Loucy (cell line): ENCODE results near the gene CRB2.

Experiments used
- H2AFZ ChIP-seq: fragments of 200-600 bp; sonication (generic); 2 replicates; pipeline ENCODE4 v1.6.0; 2016; ENCODE audit warnings: antibody characterized with exemption, mild to moderate bottlenecking, low read length, moderate library complexity
- H3F3A ChIP-seq: fragments of 200-600 bp; 2 replicates; pipeline ENCODE4 v1.6.0; 2016; ENCODE audit warnings: antibody characterized with exemption, low read depth, mild to moderate bottlenecking
- H3K27me3 ChIP-seq: fragments of 200-600 bp; sonication (generic); 2 replicates; pipeline ENCODE4 v1.6.1; 2014; ENCODE audit warnings: low read length, mild to moderate bottlenecking; ENCODE audit not compliant: insufficient read depth, poor library complexity, severe bottlenecking
- H3K36me3 ChIP-seq: fragments of 200-600 bp; sonication (generic); 2 replicates; pipeline ENCODE4 v1.6.1; 2016; ENCODE audit warnings: low read length; ENCODE audit not compliant: insufficient read depth
- H3K4me1 ChIP-seq: fragments of 200-600 bp; sonication (generic); 2 replicates; pipeline ENCODE4 v1.5.1; 2014; ENCODE audit warnings: low read length, mild to moderate bottlenecking; ENCODE audit not compliant: insufficient read depth, poor library complexity, severe bottlenecking
- H3K4me2 ChIP-seq: fragments of 200-600 bp; sonication (generic); 2 replicates; pipeline ENCODE4 v1.6.0; 2014; ENCODE audit warnings: antibody characterized with exemption, low read length, low read depth, mild to moderate bottlenecking; ENCODE audit not compliant: poor library complexity, severe bottlenecking
- H3K4me3 ChIP-seq: fragments of 200-600 bp; sonication (generic); 2 replicates; pipeline ENCODE4 v1.5.1; 2014; ENCODE audit warnings: low read length, mild to moderate bottlenecking, mixed read lengths; ENCODE audit not compliant: poor library complexity, severe bottlenecking
- H3K79me2 ChIP-seq: fragments of 200-600 bp; sonication (generic); 2 replicates; pipeline ENCODE4 v1.6.1; 2014; ENCODE audit warnings: low read length; ENCODE audit not compliant: insufficient read depth
- H3K9ac ChIP-seq: fragments of 200-600 bp; sonication (generic); 2 replicates; pipeline ENCODE4 v1.6.0; 2014; ENCODE audit warnings: mild to moderate bottlenecking, low read depth, low read length, moderate library complexity; ENCODE audit not compliant: poor library complexity, severe bottlenecking
- H3K9me2 ChIP-seq: fragments of 200-600 bp; sonication (generic); replicated peaks from 2 replicates; pipeline ENCODE4 v1.6.1; 2016; ENCODE audit warnings: low read depth, low read length, mixed read lengths
- H3K9me3 ChIP-seq: fragments of 200-600 bp; sonication (generic); 2 replicates; pipeline ENCODE4 v1.6.1; 2014; ENCODE audit warnings: mild to moderate bottlenecking, antibody characterized with exemption, low read length, low read depth; ENCODE audit not compliant: insufficient read depth
- H4K20me1 ChIP-seq: fragments of 200-600 bp; sonication (generic); 2 replicates; pipeline ENCODE4 v1.6.0; 2014; ENCODE audit warnings: antibody characterized with exemption, low read length, mild to moderate bottlenecking; ENCODE audit not compliant: insufficient read depth, poor library complexity, severe bottlenecking
- EZH2phosphoT487 ChIP-seq: fragments of 200-600 bp; IDR thresholded peaks from 2 replicates; pipeline ENCODE4 v1.6.1; 2018; ENCODE audit warnings: antibody characterized with exemption, mild to moderate bottlenecking, moderate library complexity, borderline replicate concordance
- TF ChIP-seq, protein P1 (sequence below): fragments of 200-600 bp; sonication (generic); conservative IDR thresholded peaks from 2 replicates; pipeline ENCODE4 v1.5.1; 2014; ENCODE audit warnings: mild to moderate bottlenecking, antibody characterized with exemption, low read length

The CRB2 gene

DNA sequence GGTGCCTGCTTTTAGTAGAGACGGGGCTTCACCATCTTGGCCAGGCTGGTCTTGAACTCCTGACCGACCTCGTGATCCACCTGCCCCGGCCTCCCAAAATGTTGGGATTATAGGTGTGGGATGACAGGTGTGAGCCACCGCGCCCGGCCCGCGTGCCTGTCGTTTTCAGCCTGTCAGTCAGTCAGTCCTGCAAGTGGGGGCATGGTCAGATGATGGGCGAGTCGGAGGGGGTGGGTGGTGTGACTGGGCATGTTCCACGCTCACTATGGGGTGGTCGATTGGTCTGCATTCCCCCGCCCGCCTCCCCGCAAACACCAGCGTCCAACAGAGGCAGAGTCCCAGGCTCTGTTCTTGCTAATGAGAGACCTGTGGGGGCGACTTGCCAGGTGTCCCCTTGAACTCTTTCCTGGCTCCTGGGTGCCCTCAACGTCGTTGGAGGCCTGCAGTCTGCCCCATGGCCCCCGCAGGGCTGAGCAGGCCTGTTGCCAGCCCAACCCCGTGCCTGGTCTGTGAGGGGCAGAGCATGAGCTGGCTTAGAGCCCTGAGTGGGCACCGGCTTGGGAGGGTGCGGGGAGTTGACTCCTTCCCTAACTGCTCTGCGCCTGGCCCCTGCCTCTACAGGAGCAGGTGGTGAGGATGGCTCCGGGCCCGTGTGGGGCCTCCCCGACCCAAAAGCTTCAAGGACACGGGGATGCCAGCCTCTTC, 23.1 kb downstream of the CRB2 start:
- TF ChIP-seq, protein P1, sequence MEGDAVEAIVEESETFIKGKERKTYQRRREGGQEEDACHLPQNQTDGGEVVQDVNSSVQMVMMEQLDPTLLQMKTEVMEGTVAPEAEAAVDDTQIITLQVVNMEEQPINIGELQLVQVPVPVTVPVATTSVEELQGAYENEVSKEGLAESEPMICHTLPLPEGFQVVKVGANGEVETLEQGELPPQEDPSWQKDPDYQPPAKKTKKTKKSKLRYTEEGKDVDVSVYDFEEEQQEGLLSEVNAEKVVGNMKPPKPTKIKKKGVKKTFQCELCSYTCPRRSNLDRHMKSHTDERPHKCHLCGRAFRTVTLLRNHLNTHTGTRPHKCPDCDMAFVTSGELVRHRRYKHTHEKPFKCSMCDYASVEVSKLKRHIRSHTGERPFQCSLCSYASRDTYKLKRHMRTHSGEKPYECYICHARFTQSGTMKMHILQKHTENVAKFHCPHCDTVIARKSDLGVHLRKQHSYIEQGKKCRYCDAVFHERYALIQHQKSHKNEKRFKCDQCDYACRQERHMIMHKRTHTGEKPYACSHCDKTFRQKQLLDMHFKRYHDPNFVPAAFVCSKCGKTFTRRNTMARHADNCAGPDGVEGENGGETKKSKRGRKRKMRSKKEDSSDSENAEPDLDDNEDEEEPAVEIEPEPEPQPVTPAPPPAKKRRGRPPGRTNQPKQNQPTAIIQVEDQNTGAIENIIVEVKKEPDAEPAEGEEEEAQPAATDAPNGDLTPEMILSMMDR: no peak
- TF ChIP-seq EZH2phosphoT487: no peak
- peaks cover 39% of the 10 kb centered on the region for H3K4me1 ChIP-seq
- no peaks in the 10 kb centered on the region for H3K36me3 ChIP-seq
- no peak overlapping the region for H2AFZ ChIP-seq
- H3K27me3 ChIP-seq: no peaks in the 10 kb centered on the region
- H4K20me1 ChIP-seq: no peaks in the 10 kb centered on the region
- no peak overlapping the region for H3K4me3 ChIP-seq
- no peaks in the 10 kb centered on the region for H3K9me3 ChIP-seq
- no peak overlapping the region for H3K4me2 ChIP-seq
- H3F3A ChIP-seq: no peaks in the 10 kb centered on the region
- no peak overlapping the region for H3K9ac ChIP-seq
- H3K79me2 ChIP-seq: no peaks in the 10 kb centered on the region
- H3K9me2 ChIP-seq: no peaks in the 10 kb centered on the region

DNA sequence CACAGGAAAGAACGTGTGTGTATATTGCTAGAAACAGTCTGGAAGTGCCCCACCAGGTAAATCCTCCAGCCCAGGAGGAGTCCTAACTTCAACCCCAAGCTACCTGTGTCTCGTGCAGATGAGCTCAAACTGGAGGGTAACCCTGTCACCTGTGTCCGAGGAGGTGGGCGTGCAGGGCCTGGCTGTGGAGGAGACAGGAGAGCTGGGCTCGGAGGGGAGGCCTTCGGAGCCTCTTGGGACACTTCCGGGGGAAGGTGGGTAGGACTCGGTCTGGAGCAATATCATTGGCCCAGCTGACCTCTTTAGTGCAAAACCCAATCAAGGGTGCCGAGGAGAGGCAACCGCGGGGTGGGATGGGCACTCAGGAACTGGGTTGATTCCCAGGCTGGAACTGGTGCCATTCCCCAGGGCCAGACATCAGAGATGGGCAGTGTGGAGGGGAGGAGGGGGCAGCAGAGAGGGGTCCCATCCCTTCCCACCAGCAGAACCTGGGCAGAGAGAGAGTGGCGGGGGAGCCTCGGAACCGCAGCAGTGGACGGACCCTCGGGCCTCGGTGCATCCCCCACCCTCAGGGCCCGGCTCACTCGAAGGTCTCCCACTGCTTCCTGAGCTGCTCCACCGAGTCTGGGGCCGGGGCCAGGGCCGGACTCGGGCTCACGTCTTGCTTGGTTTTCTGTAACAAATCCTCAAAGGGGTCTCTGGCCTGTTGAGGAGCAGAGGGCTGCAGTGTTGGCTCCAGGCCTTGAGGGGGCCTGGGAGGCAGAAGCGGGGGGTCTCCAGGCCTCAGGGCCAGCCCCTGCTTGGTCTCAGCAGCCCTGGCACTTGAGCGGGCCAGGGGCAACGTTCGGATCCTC, 25.1 kb downstream of the CRB2 start:
- no peak overlapping the region for H3K4me3 ChIP-seq
- H3K4me1 ChIP-seq: peaks cover 20% of the 10 kb centered on the region

DNA sequence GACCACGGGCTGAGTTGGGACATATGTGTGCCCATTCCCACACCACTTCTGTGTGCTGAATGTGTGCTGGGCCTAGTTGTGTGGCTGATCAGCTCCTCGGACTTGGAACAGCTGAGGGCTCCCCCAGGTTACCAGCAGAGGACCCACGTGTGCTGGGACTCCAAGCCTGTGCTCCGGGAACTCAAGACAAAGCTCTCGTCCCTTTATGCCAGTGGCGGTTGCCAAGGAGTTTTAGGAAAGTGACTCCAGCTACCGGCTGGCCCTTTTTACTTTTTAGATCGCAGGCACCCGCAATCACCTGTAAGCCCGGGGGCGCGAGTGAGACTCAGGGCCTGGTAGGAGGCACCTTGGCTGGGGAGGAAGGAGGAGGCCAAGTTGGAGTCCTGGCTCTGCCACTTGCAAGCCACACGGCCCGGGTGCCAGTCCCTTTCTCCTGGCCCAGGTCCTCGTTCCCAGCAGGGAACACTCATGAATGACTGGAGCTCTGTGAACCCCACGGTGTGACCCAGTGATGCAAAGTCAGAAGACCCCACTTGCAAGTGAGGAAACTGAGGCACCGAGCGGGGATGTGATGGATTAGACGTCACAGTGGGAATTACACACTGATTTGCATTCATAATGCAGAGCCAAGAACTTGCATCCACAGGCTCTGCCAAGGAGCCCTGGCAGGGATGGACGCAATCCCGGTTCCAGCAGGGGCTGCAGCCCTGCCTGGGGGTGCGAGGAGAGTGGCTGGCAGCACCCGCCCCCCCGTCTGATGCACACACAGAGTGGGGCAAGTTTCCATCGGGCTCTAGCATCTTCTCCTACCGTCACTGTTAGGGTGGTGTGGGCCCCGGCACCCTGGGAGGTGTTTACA, 26.9 kb downstream of the CRB2 start:
- Histone ChIP-seq H3K79me2 (no peaks in the 10 kb centered on the region), H4K20me1 (no peaks in the 10 kb centered on the region), H3K9me3 (no peaks in the 10 kb centered on the region)

More for the DNA sequence above, 25.1 kb downstream of the CRB2 start:
- no peaks in the 10 kb centered on the region for H3K9me3 ChIP-seq
- no peak overlapping the region for H3K9ac ChIP-seq
- no peaks in the 10 kb centered on the region for H3K27me3 ChIP-seq
- H3F3A ChIP-seq: no peaks in the 10 kb centered on the region
- TF ChIP-seq EZH2phosphoT487: no peak
- TF ChIP-seq, protein P1: no peak
- H3K36me3 ChIP-seq: no peaks in the 10 kb centered on the region
- H4K20me1 ChIP-seq: no peaks in the 10 kb centered on the region
- no peak overlapping the region for H3K4me2 ChIP-seq
- H3K79me2 ChIP-seq: no peaks in the 10 kb centered on the region
- H3K9me2 ChIP-seq: no peaks in the 10 kb centered on the region
- no peak overlapping the region for H2AFZ ChIP-seq

More for the DNA sequence above, 26.9 kb downstream of the CRB2 start:
- Histone ChIP-seq H3K9ac (no peak overlapping the region), H3K4me2 (no peak overlapping the region), H3K4me3 (no peak overlapping the region), H3K4me1 (peaks cover 5% of the 10 kb centered on the region), H2AFZ (no peak overlapping the region), H3K27me3 (no peaks in the 10 kb centered on the region), H3K9me2 (no peaks in the 10 kb centered on the region), H3K36me3 (no peaks in the 10 kb centered on the region), H3F3A (no peaks in the 10 kb centered on the region)
- TF ChIP-seq, protein P1: no peak
- TF ChIP-seq EZH2phosphoT487: no peak
